GM19035 (cell line): ENCODE data around the gene KIF26B.

Experiments
- ATAC-seq: cut with Tn5 transposase; IDR thresholded peaks from one replicate; pipeline ENCODE4 v1.9.1; 2021; ENCODE audit not compliant: unreplicated experiment

KIF26B gene

DNA sequence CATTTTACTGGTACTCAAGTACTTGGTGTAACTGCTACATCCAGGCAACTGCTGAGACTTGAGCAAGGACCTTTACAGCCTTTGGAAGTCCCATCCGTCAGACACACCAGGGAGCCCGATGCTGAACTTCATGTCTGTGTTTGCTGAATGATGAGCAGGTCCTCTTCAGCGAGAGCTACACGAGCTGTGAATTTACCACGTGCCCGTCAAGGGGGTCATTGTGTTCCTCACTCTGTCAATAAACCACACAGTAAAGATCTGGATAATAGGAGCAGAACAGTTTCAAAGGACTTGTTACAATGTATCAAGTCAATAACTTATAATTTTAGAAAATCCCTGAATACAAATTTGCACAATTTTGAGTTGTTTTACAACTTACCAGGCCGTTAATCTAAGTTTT, 427.2 kb downstream of the KIF26B start:
- ATAC-seq = no peak

DNA sequence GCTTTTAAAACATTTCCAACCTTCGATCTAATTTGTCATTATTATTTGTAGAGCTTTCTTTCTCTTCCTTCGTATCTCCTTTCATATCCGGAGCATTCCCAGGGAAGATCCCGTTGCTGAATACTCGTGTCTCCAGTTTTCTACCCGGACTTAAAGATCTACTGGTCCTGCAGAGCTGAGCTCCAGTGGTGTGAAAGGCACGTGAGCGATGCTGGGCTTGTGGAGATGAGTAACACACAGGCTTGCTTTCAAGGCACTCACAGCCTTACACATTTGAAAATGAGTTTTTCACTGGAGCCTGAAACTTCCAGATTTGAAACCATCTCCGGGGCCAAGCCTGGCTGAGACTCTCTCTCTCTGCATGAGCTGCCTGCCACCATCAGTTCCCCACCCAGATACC, 428.3 kb downstream of the KIF26B start:
- ATAC-seq = no peak

DNA sequence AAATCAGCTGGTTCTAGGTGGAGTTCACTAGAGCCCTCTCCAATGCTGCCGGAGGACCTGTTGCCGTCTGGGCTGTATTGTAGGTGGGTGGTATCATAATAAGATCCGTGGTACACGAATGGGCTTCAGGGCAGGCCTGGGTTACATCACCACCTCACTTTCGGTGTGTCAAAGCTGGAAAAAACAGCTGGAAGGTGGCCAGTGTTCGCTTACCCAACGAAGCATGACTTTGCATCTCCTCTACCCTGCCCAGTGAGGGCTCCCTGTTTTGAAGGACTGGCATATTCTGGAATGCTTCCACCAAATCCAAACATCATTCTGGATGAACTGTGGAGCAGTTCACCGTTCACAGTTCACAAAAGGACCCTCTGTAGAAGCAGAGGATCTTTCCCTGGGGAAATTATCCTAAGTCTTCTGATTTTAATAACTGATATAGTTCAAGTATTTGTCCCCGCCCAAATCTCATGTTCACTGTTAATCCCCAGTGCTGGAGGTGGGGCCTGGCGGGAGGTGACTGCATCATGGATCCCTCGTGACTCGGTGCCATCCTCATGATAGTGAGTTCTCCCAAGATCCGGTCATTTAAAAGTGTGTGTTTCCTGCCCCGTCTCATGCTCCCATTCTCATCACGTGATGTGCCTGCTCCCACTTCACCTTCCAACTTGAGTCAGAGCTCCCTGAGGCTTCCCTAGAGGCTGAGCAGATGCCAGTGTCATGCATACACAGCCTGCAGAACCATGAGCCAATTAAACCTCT, 429.0 kb downstream of the KIF26B start:
- no peak for ATAC-seq

DNA sequence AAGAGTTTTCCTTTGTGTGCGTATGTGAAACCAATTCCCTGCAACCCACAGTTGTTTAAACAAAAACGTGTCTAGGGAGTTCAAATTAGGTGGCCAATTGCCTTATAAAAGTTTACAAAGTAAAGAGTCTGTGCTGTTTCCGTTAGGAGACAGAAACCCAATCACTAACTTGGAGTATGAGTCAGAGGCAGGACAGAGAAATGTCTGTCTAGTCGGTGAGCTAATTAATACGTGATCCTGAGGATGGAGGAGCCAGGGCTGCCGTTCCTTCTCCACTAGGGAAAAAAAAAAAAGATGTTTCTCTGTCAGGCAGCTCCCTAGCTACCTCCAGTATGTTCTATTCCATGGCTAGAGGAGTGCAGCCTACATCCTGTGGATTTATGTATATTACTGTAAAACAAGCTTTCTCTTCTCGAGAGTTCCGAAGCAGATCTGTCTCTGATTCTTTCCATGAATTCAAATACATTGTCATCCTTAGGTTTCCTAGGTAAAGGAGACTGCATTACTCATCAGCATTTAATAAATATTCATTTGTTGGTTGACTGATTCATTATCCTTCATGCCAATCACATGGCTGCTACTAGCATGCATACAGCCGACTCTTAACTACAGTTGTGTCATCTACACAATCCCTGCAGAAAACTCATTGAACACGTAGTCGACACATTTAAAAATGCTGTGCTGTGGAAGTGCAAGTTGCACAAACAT, 430.6 kb downstream of the KIF26B start:
- ATAC-seq = no peak

DNA sequence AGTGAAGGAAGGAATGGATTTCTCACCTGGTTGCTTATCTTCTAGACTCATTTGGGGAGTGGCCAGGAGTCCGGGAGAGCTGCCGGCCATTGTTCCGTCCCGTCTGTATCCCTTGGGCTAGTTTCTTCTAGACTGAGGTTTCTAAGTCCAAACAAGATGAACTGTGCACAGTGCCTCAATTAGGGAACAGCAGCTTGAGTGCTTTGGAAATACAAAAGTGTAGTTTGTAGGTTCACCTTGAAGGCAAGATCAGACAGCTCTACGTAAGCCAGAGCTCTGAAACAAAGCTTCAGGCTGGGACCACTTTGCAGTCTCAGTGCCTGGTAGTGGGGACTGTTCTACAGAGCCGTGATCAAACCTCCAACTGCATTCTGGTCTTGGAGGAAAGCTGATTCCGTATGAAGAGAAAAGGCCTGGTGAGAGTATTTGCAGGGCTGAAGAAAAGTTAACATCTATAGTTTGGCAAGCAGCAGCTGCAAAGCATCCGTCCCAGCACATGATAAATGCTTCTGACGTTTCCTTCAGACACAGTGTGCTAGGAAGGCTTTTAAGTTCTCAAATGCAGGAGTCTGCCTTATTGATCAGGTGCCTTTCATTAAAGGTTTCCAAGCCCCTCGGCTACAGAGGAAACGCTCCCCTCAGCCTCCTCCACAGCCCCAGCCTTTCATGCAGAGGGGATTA, 432.8 kb downstream of the KIF26B start:
- ATAC-seq = no peak

DNA sequence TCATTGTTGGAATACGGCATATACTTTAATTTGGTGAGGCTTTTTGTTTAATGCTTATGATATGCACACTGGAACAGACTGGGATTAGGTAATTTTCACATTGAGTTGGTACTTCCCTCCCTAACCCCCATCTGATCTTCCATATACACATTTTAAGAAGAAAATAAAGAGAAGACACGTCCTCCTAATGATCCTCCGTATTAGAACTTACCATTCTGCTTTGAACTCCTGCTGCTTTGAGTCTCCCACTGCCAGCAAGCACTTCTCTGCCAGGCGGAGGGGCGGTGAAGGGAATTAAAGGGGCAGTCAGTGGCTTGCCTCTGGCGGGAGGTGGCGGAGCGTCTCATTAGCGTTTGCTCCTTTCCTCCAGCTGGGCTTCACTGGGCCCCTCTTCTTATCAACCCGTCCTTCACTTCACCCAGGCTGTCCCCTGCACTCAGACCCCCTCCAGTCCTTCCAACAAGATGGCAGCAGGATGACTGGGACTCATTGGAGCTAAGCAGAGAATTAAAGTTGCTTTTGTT, 433.4 kb downstream of the KIF26B start:
- no peak for ATAC-seq

DNA sequence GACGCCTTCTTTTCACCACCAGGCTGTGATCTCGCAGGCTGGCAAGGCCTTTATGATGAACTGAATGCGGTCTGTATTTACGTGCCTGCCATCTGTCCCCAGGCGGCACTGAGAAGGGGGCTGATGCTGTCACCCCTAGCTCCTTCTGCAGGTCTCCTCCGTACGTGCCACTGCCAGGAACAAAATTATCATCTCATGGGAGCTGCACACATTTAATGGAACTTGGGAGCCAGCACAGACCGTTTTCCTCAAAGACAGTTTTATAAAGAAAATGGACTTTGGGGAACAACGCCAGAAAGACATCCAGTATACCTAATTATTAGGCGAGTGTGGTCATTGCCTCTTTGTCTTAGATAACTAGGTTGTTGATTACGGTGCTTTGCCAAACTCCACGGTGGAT, 434.5 kb downstream of the KIF26B start:
- no peak for ATAC-seq

DNA sequence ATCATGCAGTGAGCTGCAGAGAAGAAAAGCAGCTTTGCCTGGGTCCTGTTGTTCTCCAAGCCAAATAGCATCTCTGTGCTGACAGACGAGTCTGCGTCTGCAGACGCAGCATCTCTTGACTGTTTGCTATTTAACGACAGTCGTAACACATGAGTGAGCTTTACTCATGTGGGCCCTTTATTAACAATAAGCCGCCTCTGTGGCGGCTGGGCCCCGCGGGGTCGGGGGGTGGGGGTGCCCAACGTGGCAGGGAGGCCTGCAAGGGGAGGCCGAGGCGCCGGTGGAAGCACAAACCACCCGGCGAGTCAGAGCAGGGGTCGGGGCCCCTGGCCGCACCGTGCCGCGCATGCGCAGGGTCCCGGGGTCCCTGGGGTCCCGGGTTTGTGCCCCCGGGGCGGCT, 435.1 kb downstream of the KIF26B start:
- no peak for ATAC-seq

DNA sequence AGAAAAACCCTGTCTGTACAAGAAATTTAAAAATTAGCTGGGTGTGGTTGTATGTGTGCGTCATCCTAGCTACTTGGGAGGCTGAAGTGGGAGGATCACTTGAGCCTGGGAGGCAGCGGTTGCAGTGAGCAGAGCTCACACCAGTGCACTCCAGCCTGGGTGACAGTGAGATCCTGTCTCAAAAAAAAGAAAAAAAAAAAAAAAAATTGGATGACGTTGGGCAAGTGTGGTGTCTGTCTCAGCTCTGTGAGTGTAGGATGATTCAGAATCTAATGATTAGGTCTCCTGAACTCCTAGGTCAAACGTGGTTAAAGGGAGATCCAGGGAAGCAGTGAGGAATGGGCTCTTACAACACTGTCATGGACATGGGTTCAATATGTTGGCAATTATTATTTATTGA, 435.9 kb downstream of the KIF26B start:
- ATAC-seq = no peak

DNA sequence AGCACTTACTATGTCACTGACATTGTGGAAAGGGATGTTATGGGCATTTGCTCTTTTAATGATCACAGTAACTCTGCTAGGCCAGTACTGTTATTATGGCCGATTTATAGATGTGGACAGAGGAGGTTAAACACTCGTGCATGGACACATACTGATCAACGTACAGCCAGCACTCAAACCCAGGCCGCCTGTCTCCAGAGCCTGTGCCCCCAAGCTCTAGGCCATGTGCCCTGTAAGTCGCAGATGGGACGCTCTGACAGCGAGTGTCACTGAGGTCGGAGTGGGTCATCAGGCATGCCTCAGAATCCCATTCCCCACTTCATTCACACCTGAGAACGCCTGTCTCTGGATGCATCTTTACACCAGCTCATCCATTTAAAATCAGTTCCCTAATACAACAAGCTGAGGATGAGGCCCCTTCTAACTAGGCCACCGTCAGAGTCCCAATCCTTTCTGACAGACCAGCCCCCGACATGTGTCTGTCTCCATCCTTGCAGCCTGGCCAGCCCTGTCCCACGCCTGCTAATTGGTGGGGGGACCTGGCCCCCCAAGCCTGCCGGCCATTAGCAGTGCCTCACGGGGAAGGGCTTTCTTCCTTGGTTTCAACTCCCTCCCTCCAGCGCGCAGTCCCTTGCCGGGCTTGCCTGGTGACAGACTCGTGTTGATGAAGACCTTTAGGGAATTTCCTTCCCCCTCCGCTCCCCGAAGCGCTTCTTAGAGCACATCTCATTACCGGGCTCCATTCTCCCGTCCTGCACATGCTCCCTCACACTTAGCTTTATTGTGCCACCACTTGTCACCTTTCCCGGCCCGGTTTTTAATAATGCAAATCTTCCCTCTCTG, 436.8 kb downstream of the KIF26B start:
- ATAC-seq = no peak

DNA sequence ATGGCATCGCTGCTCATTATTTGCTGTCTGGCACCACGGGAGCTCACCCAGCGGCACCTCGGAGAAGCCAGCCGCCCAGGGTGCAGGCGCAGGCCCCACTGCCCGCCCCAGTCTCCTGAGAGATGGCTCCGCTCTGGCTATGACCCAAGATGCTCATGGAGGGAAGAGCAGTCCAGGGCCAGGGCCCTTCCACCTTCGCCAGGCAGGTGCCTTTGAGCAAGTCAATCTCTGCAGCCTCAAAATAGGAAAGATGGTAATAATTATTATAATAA, 437.3 kb downstream of the KIF26B start:
- ATAC-seq = no peak

DNA sequence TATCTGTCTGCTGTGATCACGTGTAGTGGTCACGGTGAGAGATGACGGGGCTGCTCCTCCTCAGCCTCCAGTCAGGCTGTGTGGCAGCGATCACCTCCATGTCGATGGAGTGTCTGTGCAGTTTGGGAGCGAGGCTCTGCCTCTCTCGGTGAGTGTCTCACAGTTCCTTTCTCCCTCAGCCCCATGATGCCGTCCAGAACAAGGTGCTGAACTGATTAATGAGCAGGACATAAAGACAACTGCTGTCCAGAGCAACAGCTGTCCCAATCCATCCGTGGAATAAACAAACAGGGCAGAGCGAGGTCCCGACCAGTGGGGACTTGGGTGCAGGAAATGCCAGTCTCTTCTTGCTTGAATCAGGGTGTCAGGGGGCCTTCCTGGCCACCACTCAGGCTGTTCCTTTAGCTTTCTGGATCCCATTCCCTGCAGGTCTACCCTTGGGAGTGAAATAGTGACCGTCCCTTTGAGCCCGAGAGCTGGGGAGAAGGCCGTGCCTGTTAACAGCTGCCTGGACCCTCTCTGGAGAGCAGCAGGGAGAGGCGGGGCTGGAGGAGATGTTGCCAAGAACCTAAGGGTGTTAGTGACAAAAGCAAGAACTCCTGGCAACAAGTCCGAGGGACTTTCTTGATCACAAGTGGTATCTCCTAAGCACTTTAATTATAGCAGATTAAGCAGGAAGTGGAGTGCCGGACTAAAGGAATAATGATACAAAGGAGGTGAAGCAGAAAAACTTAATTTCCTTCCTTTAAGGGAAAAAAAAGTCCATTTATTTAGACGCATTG, 443.9 kb downstream of the KIF26B start:
- ATAC-seq = no peak

DNA sequence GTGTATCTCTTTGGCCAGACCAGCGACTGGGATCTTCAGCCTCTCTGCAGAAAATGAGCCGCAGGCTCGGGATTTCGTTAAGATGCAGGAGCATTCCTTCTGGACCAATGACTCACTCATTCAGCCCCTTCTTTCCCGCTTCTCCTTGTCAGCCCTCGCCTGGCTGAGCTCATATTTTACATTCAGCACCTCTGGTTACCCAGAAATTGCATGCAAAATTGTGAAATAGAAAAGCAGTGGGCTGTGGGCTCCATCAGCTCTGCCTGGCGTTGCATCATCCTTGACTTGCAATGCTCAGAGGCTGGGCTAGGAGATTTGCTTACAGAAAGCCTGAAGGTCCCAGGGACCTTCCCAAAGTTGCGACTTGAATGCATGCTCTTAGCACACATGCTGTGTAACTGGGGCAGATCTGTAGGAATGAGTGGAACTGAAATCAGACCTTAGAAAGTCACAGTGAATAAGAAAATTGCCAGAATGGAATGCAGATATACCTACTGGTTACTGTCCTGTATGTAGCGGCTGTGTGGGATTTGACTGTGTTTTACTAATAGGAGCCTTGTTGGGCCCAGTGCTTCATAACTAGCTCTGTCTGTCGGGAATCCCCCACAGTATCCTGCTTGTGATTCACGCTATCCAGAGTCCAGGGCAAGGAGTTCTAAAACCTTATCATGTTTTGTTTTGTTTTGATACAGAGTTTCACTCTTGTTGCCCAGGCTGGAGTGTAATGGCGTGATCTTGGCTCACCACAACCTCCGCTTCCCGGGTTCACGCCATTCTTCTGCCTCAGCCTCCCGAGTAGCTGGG, 444.8 kb downstream of the KIF26B start:
- ATAC-seq = no peak

DNA sequence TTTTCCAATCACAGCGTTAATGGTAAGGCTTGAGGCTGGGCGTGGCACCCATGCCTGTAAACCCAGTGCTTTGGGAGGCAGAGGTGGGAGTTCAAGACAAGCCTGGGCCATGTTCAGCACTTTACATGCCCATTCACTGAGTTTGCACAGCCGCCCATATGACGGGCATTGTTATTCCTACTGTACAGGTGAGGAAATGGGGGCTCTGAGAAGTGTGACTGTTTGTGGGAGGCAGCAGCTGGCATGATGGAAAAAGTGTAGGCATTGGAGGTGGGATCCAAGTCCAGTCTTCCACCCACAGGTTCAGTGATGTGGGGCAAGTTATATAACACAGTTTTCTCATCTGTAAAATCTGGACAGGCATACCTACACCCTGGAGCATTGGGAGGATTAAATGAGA, 445.9 kb downstream of the KIF26B start:
- no peak for ATAC-seq

DNA sequence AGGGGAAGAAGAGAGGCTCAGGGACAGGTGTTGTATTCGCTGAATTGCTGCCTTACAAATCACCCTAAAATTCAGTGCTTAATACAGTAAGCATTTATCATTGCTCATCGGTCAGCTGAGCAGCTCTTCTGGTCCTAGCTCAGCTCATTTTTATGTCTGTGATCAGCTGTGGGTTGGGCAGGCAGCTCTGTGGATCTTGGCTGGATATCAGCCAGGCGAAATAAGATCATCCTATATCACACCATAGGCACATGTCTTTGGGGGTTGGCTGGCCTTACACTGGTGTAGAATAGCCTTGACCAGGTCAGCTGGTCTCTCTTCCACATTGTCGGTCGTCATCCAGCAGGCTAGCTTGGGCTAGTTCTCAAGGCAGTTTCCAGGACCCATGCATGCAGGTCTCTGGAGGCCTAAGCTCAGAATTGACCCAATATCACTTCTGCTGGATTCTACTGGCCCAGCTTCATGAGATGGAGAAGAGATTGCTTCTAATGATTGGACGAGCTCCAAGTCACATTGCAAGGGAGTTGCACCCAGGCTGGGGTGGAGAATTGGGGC, 448.6 kb downstream of the KIF26B start:
- ATAC-seq = no peak

DNA sequence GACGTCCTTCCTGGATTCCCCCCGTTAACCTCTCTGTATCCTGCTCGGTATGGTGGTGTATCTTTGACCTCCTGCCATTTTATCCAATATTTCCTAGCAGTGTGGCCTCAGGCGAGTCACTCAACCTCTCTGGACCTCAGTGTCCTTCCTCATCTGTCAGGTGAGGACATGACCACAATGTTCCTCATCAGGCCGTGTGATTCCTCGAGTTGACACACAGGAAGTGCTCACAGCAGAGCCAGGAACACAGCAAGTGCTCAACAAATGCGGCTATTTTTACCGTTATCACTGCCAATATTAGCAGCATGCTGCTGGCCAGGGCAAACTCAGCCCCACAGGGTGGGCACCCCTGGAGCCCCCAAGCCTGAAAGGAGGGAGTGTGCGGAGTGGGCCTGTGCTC, 450.2 kb downstream of the KIF26B start:
- no peak for ATAC-seq

DNA sequence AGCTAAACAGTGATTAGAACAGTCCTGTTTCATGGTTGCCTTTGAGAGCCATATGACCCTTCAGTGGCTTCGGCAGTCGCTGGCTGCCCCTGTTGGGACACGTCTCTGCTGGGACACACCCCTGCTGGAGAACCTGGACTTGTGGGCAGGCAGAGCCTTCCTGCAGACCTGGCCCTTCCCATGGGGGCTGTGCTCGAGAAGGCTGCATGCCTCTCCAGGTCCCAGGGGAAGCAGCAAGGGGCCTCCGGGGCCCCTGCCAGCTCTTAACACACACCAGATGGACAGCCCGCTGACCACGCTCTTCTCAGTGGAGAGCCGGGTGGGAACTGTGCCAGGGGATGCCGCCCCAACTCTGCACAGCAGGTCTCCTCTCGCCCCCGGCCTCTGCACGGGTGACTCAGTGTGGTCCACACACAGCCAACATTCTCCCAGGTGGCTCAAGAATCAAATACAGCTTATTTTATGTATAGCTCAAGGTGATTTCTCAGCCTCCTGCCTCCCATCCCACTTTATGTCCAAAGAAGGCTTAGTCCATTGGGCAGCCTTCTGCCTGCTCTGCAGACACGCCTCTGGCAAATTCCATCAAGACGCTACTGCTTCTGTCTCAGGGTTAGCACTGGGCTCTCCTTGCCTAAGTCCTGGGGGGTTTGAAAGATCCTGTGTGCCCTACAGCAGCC, 450.8 kb downstream of the KIF26B start:
- no peak for ATAC-seq

DNA sequence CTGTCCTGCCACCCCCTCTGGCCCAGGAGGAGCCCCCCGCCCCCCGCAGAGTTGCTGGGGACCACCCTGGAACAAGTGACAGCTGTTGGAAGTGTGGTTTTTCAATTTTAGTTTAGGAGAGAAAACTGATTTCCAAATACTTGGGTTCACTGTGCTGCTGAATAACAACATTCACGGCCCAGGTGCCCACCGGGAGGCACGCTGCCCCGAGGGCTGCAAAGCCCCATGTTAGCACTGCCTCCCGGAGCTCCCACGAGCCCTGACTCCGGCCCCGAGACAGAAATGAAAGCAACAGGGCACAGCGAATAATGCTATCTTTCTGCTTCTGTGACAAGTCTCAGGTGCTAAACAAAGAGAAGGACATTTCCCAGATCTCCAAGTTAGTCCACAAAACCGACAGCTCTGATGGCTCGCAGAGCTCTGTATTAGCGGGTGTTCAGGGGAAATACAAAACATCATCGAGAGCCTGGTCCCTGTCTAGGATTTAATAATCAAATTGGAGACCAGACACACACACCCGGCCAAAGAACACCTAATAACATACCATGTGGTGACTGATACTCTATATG, 451.5 kb downstream of the KIF26B start:
- ATAC-seq = no peak

DNA sequence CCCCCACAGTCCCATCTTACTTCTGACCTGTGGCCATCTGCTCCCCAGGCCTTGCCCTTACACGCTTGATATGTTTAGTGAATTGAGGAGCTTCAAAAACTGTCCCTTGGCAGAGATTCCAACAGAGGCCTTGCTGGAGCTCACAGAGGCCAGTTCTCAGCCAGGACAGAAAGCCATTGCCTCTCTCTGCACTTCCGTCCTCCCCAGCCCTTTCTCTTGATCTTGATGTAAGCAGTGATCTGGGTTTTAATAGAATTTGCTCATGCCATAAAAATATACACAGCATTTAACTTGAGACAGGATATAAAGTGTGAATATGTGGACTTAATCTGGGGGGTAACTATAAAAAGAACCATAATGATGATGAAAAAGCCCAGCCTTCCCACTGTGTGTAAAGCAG, 453.5 kb downstream of the KIF26B start:
- ATAC-seq = no peak
